Putamen (tissue), 1 donor: ENCODE results near the gene CDH4.
"Not testable (repeated sequence)": the region's sequence is repeated elsewhere in the genome, so short reads cannot be mapped to it uniquely, and the experiment has no call there.

Experiments
- DNase-seq: peaks from one replicate; pipeline ENCODE4 v3.0.0-alpha.2; 2016; ENCODE audit warnings: low spot score

Gene CDH4

DNA sequence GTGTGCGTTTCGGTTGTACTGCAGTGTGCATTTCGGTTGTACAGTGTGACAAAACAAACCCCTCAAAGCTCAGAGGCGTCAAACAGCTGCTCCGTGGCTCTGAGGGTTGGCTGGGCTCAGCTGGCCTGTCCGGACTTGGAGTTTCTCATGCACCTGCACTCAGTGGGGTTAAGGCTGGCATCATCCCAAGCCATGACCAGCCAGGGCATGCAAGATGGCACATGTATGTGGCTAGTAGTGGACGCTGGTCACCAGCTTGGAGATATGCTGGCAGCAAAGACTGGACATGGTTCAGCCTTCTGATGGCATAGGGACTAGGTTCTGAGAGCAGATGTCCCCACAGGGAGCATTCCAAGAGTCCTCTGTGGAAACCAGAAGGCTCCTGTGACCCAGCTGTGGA, 187.2 kb downstream of the CDH4 start:
- no peak for DNase-seq

DNA sequence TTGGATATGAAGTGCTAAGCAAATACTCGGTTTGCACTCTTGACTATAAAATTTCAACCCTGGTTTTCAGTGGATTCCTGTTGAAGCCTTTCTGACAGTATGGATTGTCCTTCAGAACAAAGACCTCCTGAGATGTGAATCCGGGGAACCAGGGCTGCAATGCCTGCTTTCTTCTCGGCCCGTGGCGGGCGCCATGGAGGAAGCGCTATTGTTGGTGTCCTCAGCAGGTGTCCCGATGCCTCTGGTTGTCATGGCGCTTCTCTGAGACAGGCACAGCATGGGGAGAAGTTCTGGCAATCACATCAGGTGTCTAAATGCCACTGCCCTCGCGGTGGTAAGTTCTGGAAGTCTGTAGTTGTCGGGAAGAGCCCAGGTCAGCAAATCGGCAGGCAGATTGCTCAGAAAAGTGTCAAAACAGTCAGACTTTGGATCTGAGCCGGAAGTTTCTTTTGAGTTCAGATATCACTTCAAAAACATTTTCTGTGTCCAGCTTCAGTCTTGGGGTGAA, 188.5 kb downstream of the CDH4 start:
- no peak for DNase-seq

DNA sequence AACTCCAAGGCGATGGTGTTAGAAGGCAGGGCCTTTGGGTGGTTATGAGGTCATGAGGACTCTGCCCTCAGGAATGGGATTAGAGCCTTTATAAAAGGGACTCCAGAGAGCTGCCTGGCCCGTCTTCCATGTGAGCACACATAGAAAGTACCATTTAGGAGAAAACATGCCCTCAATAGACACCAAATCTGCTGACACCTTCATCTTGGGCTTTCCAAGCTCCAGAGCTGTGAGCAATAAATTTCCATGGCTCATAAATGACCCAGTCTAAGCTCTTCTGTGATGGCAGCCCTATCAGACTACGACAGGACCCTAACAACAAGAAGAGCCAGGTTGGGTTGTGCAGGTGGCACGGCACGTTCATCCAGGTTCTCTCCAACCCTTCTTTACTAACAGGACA, 189.5 kb downstream of the CDH4 start:
- DNase-seq = no peak

DNA sequence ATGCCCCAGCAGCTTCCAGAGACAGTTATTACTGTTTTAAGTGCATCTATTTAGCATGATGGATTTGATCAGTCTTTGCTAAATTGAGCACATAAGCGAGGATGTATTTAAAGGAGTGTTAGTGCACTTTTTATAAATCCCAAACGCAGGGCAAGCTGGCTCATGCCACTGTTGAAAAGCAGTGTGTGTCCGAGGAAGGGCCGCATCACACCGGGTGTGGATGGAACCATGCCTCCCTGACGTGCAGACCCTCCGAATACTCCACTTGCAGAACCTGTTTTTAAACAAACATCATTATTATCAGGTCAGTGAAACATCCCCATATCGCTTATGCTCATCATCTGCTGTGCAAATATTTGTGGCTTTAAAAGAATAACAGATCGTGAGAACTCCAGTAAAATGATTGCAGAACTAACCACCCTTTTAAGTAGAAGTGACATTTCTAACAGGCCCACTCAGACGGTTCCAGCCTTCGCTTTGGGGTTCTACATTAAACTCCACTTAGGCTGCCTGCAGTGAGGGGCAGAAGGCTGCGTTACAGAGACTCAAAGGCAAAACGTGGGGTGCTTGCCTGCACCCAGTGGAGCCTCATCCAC, 190.1 kb downstream of the CDH4 start:
- no peak for DNase-seq

DNA sequence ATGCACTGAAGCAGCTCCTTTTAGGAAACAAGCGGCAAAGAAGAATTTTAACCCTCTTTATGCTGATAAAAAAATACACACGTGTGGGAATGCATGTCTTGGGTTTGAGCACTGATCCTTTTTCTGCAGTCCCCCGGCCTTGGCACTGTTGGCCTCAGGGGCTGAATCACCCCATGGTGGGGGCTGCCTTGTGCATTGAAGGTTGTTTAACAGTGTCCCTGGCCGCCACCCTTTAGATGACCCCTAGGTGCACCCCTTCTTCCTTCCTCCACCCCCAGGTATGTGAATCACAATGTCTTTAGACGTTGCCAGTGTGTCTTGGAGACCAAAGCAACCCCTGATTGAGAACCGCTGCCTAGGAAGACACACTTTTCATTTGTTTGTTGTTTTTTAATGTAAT, 190.7 kb downstream of the CDH4 start:
- no peak for DNase-seq

DNA sequence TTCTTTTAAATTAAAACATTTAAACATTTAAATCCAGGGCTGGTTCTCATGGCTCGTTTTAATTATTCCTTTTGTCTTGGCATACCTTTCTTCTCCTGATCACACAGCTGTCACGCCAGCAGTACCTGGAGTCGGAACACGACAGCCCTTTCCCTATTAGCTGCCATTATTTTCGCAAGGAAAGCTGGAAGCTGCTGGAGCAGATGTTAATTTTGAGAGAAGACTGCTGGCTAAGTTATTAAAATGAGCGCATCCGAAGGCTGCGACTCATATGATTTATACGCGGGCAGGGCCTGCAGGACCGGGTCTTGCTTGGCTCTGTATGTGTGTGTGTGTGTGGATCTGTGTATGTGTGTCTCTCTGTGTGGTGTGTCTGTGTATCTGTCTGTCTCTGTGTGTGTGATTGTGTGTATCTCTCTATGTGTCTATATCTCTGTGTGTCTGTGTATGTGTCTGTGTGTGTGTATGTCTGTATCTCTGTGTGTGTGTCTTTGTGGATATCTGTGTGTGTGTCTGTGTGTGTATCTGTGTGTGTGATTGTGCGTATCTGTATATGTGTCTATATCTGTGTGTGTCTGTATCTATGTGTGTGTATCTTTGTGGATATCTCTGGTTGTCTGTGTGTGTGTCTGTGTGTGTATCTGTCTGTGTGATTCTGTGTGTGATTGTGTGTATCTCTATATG, 191.5 kb downstream of the CDH4 start:
- DNase-seq = no peak

- DNase-seq = no peak
Measured at GRCh38 chr20:61444637-61445036, 192.6 kb downstream of the CDH4 start.

DNA sequence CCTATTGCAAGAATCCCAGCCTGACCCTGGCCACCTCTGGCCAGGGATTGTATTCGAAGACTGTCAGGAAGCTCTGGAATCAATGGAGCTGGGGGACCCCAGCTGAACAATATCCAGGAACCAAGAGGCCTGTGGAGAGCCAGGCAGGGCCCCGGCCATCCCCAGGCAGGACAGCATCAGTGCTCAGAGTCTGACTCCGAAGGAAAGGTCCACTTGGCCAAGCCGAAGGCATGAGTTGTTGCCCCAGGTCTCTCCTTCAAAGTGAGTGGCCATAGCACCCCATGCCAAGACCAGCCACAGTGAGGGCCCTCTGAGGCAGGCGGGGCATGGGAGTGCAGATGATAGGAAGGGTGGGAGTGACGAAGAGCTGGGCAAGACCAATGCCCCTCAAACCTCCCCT, 193.1 kb downstream of the CDH4 start:
- no peak for DNase-seq

- DNase-seq = no peak
Measured at GRCh38 chr20:61445741-61446140, 193.7 kb downstream of the CDH4 start.

DNA sequence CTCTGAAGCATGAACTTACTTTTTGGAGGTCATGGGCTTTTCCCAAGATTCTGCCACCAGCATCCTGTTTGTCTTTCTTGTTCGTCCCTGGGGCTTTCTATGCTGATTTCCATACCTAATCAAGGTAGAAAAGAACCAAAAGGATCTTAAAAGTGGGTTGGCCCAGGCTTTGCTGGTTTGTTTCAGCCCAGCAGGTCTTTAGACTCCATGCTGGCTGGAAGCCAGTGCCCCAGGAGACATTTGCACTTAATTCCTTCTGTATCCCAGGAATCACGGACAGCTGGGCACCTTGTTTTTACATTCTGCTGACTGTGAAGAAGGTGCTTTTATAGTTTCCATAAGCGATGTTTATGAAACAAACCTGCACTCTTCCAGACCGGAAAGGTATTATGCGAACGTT, 195.9 kb downstream of the CDH4 start:
- no peak for DNase-seq

GRCh38 chr20:61448386-61448785, 196.3 kb downstream of the CDH4 start:
- no peak for DNase-seq

- no peak for DNase-seq
Measured at GRCh38 chr20:61449057-61449609, 197.1 kb downstream of the CDH4 start.

DNA sequence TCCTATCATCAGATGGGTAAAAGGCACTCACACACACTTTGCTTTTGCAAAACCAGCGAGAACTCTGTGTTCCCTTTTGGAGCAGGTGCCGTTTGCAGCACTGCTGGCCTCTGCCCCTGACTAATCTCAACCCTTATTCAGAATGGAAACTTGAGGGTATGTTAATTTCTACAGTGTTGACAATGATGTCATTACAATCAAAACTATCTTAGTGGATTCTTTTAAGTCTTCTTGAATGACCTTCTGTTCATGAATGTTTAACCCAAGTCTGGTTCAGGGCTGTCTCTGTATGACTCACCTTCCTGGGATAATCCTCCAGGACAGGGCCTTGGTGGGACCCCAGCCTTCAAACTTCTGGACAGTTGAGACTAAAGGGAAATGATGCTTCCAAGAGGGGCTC, 197.9 kb downstream of the CDH4 start:
- no peak for DNase-seq

- no peak for DNase-seq
Measured at GRCh38 chr20:61450549-61450948, 198.5 kb downstream of the CDH4 start.

GRCh38 chr20:61451009-61451408, 198.9 kb downstream of the CDH4 start:
- DNase-seq = no peak

DNA sequence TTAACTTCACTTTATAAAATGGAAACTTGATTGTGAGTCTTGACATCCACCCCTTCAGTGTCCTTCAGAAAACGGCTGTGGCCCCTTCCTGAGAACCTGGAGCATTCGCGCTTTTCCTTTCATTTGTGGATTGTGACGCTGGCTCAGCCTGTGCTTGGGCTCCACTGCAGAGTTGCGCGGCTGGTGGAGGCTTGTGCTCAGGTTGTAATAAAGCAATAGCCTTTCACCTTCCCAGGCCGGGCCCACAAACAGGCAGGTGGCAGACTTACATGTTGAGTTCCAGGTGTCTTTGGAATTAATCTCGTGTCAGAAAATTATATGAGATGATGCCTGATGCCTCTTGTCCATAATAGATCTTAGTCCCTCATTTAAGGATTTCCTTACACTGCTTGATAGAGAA, 199.9 kb downstream of the CDH4 start:
- DNase-seq = no peak

- DNase-seq = no peak
Measured at GRCh38 chr20:61453219-61453618, 201.2 kb downstream of the CDH4 start.

GRCh38 chr20:61453623-61454022, 201.6 kb downstream of the CDH4 start:
- DNase-seq = not testable (repeated sequence)

DNA sequence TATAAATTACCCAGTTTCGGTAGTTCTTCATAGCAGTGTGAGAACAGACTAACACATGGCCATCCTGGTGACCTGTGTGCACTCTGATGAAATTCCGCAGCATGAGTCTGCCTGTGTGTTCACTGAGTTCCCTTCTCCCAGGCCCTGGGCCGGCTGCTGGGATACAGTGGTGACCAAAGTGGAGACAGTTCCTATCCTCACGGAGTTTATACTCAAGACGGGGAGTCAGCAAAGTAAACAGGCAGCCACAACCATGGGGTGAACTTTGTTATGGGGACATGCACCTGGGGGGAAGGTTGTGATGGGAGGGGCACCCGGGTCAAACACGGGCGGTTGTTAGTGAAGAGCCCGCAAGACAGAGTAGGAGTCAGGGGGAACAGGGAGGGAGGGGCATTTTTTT, 202.0 kb downstream of the CDH4 start:
- DNase-seq = no peak

DNA sequence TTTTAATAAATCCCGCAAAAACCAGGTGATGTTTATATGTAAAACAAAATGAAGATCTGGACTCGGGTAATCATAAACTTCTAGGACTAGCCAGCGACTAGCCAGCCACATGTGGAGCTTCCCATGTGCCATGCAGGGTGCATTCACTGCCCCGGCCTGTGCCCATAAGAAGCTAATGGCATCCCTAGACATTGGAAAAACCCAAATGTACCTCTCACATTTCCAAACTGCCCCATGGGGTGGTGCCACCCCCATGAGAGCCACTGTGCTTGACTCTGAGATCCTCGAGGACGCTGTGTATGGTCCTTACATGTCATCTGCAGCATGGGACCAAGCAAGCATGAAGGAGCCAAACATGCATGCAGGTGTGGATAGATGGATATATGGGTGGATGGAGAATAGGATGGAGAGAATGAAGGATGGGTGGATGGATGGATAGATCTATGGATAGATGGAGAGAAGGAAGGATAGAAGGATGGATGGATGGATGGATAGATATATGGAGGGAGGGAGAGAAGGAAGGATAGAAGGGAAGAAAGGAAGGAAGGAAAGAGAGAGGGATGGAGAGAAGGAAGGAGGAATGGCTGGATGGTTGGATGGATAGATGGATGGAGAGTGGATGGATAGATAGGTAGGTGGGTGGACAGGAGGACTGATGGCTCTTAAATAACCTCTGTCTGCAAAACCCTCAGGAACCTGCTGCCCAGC, 203.6 kb downstream of the CDH4 start:
- no peak for DNase-seq

DNA sequence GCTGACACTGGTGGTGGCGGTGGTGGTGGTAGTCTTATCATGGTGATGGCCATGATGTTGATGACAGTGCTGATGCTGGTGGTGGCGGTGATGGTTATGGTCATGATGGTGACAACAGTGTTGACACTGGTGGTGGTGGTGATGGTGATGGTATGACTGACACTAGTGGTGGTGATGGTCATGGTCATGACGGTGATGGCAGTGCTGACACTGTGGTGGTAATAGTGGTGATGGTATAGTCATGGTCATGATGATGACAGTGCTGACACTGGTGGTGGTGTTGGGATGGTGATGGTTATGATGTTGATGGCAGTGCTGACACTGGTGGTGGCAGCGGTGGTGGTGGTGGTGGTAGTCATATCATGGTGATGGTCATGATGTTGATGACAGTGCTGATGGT, 205.7 kb downstream of the CDH4 start:
- DNase-seq = no peak

DNA sequence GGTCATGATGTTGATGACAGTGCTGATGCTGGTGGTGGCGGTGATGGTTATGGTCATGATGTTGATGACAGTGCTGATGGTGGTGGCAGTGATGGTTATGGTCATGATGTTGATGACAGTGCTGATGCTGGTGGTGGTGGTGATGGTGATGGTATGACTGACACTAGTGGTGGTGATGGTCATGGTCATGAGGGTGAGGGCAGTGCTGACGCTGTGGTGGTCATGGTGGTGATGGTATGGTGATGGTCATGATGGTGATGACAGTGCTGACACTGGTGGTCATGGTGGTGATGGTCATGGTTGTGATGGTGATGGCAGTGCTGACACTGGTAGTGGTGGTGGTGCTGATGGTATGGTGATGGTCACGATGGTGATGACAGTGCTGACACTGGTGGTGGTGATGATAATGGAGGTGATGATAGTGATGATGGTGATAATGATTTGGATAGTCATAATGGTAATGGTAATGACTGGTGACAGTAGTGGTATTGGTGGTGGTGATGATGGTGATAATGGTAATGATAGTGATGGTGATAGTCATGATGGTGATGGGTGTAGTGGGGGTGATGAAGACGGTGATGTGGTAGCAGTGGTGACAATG, 206.2 kb downstream of the CDH4 start:
- DNase-seq = no peak

DNA sequence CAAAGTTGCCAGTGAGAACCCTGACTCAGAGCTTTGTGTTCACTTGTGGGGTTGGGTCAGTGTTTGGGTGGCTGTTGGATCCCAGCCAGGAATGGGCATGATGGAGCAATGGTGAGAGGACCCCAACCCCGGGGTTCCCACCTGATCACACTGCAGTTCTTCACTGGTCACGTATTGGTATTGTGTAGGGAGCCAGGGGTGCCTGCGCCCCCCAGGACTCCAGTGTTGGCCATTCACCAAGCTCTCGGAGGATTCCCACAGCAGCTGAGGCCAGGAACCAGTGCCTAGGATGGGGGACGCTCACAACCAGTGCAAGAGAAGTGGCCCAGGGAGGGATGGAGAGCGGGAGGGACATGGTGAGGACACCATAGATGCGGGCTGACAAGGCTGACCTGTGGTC, 207.2 kb downstream of the CDH4 start:
- DNase-seq = no peak
